COLO668 (cell line): ENCODE measurements around the gene DNAJC30.
"Not testable (repeated sequence)": the region's sequence is repeated elsewhere in the genome, so short reads cannot be mapped to it uniquely, and the experiment has no call there.

Experiments used
- DNase-seq: peaks from one replicate; lab custom pipeline; 2025; ENCODE audit not compliant: unreplicated experiment; lab: John Stamatoyannopoulos, UW

DNAJC30 gene

GRCh38 chr7:73683056-73683787 lies at the start of gene DNAJC30, which contains the start of gene BUD23:
DNAJC30 (minus strand) TSS chr7:73683453; CDS start chr7:73683423, 30 bp downstream.
BUD23 (plus strand) TSS chr7:73683597; CDS start chr7:73683626, 29 bp downstream.
- DNase-seq = peak; percentile 97

GRCh38 chr7:73732397-73732796 lies 49.1 kb upstream of the DNAJC30 start:
- DNase-seq = no peak

DNA sequence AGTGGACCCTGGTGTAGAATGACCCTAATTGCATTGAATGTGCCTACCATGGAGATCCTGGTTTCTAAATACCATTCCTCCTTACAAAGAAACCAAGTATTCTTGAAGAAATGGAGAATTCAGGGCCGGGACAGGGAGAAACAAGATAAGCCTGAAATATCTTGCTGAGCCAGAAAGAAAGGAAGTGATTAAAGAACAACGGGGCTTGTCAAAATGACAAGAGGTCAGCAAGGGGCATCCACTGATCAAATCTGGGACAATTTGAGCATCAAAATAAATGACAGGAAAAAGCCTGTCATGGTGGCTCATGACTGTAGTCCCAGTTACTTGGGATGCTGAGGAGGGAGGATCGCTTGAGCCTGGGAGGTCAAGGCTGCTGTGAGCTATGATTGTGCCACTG lies 47.2 kb upstream of the DNAJC30 start:
- no peak for DNase-seq

GRCh38 chr7:73728551-73728950 lies 45.3 kb upstream of the DNAJC30 start:
- no peak for DNase-seq

DNA sequence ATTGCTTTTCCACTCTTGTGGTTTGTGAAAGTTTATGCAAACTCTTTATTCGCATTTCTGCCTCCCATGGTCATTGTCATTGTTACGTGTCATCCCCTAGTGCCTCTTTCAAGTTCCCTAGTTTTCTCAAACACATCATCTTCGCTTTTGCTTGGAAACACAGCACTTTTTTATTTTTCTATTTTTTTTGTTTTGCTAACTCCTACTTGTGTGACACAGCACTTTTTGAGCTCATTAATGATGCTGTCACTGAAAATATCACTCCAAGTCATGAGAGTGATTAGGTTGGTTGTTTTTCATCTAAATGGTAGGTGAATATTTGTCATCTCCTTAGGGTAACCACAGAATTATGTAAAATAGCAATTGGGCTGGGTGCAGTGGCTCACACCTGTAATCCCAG lies 44.7 kb upstream of the DNAJC30 start:
- no peak for DNase-seq

- DNase-seq = no peak
Measured at GRCh38 chr7:73726083-73726466, 42.8 kb upstream of the DNAJC30 start.

GRCh38 chr7:73723813-73724212 lies 40.6 kb upstream of the DNAJC30 start:
- no peak for DNase-seq

DNA sequence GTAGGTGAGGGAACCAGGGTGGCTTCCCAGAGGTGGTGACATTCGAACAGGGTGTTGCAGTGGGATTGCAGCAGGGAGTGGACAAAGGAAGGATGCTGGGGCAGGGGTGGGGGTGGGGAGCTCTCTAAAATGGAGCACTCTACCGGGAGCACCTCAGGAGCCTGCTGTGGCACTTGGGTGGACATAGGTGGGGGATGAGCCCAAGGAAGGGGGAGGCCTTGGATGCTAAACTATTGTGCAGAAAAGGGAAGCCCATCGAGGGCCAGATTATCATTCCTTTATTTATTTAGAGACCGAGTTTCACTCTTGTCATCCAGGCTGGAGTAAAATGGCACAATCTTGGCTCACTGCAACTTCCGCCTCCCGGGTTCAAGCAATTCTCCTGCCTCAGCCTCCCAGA lies 39.5 kb upstream of the DNAJC30 start:
- no peak for DNase-seq

DNA sequence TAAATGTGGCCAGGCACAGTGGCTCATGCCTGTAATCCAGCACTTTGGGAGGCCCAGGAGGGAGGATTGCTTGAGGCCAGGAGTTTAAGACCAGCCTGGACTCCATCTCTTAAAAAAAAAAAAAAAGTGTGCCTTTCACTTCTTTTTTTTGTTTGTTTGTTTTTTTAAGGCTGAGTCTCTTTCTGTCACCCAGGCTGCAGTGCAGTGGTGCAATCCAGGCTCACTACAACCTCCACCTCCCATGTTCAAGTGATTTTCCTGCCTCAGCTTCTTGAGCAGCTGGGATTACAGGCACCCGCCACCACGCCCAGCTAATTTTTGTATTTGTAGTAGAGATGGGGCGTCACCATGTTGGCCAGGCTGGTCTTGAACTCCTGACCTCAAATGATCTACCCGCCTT lies 38.9 kb upstream of the DNAJC30 start:
- not testable (repeated sequence) for DNase-seq

- DNase-seq = no peak
Measured at GRCh38 chr7:73721377-73721817, 38.1 kb upstream of the DNAJC30 start.

DNA sequence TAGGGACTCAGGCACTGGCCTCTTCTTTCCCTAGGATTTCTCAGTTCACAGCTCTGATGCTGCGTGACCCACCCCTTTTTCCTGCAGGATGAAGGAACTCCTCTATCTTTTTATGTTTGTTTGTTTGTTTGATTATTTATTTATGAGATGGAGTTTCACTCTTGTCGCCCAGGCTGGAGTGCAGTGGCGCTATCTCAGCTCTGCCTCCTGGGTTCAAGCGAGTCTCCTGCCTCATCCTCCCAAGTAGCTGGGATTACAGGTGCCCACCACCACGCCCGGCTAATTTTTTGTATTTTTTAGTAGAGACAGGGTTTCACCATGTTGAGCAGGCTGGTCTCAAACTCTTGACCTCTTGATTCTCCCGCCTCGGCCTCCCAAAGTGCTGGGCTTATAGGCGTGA lies 37.2 kb upstream of the DNAJC30 start:
- DNase-seq = not testable (repeated sequence)

DNA sequence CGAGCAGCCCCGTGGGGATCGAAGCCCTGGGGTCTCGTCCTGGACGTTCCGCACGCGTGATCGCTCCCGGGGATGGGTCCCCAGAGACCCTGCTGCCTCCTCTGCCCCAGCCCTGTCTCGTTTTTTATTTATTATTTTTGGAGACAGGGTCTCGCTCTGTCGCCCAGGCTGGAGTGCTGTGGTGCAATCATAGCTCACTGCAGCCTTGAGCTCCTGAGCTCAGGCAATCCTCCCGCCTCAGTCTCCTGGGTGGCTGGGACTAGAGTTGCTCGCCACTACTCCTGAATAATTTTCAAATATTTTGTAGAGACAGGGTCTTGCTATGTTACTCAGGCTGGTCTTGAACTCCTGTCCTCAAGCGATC lies 36.5 kb upstream of the DNAJC30 start:
- DNase-seq = no peak

DNA sequence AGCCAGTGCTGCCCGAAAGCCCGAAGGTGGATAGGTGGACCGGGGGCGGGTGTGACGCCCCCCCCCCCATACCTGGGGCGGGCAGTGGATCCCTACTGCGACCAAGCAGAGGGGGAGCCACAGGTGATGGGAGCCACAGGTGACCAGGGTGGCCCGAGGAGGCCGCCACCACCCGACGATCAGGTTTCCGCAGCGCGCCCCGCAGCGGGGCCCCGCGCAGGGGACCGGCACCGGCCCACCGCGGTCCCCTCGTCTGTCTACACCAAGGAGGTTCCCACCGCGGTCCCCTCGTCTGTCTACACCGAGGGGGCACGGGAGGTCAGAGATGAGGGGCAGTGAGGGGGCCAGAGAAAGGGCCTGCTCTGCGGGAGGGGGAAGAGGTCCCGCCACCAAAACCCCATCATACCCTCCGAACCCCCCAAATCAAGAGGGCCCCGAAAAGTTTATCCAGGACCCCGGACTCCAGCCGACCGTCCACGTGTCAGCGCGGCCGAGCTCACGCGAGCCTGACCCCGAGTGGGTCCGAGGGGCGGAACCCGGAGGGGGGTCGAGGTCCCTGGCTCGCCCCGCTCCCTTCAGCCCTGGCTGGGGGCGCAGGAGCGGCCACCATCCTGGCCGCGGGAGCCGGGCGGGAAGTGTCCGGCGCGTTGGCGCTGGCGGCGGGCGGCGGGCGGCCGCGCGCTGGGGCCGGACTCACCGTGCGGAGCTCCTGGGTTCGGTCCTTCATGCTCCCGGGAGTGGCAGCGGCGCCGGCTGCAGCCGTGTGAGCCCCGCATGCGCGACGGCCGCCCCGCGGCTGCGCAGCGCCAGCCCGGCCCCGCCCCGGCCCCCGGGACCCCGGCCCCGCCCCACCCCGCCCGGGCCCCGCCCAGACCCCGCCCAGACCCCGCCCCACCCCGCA lies 35.9 kb upstream of the DNAJC30 start, which contains the start of gene STX1A:
Gene STX1A, minus strand, starts transcription at position 765 of the 901 bp plus-strand sequence. Its CDS starts 38 bp downstream, at position 727.
- DNase-seq = peak; percentile 88

- DNase-seq = peak; percentile 23
Measured at GRCh38 chr7:73718438-73718881, 35.2 kb upstream of the DNAJC30 start.

GRCh38 chr7:73717991-73718405 lies 34.7 kb upstream of the DNAJC30 start:
- DNase-seq = peak; percentile 14

DNA sequence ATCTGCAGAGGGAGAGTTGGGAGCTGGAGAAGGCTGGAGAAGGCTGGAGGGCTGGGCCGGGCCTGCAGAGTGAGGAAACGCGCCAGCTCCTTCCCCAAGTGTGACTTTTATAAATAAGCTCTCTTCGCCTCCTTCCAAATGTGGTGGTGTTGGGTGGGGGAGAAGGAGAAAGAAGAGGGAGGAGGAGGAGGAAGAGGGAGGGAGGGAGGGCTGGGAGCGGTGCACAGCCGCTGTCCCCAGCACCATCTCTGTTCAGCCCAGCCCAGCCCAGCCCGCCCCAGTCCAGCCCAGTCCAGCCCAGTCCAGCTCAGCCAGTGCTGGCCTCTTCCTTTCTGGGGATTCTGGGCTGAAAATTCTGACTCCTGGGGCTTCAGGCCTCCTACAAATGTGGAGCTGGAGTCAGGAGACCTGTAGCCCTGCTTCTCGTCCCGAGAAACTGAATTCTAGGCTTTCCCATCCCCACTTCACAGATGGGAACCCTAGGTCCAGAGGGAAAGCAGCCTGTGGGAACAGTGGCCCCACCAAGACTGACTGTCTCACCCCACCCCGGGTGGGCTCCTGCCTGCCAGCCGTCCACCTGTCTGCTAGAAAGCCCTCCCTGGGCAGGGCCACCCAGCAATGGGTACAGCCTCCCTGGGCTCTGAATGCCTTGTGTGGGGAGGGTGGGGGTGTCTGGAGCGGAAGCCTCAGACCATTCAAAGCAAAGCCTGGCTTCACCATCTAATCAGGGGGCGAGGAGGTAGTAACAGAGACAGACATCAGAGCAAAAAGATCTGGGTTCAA lies 34.0 kb upstream of the DNAJC30 start:
- DNase-seq = no peak

DNA sequence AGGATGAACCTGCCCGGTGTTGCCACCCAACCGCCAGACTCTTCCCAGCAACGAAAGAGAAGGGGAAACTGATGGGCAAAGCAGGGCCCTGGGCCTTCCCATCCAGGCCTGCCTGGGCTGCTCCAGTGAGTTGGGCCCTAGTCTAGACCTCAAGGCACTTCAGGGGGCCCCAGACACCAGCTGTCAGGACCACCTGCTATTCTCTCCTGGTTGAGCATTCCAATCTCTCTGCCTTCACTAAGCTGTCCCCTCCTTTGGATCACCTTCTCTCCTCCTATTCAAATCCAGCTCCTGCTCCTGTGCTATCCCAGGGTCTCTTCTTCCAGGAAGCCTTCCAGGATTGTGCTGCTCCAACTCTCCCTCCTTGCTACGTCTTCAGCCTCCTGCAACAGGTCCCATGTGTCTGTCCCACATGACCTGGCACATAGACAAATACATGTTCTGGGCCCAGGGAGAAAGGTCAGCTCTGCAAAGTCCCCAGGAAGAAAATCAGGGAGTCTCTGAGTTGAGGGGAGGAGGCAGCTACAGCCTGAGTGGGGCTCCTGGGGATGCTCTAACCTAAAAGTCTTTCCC lies 33.2 kb upstream of the DNAJC30 start:
- DNase-seq = no peak

GRCh38 chr7:73715648-73716317 lies 32.5 kb upstream of the DNAJC30 start:
- peak; percentile 94 for DNase-seq

GRCh38 chr7:73713319-73713718 lies 30.1 kb upstream of the DNAJC30 start:
- DNase-seq = not testable (repeated sequence)

DNA sequence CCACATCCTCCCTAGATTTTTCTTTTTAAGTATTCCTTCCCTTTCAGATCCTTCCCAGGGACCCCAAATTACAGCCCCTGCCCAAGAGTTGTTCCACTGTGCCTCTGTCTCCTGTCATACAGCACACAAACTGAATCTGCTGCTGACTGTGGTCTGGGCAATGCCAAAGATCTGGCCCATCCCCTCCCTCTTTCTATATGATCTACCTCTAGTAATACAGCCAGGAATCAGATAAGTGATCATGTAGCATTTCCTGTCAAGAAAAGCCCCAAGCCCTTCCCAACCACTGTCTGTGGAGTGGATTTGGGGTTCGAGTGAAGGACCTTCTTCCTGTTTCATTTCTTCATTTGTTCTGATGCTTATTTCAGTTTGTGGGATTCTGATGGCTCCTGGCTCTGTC lies 29.5 kb upstream of the DNAJC30 start:
- DNase-seq = no peak
